GM12878 (cell line): ENCODE data around the gene DIS3L2. TPM values are rescaled to one million over a fixed set of nuclear protein-coding genes. Genes with fewer than 3 reads are reported as not detected.

Experiments used
- ATAC-seq: fragments of 200-7000 bp; cut with Tn5 transposase; 3 replicates; pipeline ENCODE4 v1.9.1; 2020; ENCODE audit warnings: mild to moderate bottlenecking, moderate library complexity
- BruUV-seq: library from RNA; stranded (reverse); fragments of 400-500 nt; replicated peaks from 2 replicates; lab custom pipeline; 2021; lab: Mats Ljungman, UMichigan
- CTCF ChIA-PET: fragments of 300-600 bp; sonication (Branson Sonifier 250); formaldehyde crosslinking; extraction: SDS; loops from one replicate; lab custom pipeline; 2021; ENCODE audit warnings: inconsistent platforms; lab: Yijun Ruan, JAX
- POLR2A ChIA-PET: fragments of 350-600 bp; formaldehyde crosslinking; extraction: SDS; loops from one replicate; lab custom pipeline; 2021; ENCODE audit warnings: inconsistent platforms; lab: Charles Lee
- RAD21 ChIA-PET: fragments of 300-600 bp; sonication (Branson Sonifier 250); formaldehyde crosslinking; loops from one replicate; lab custom pipeline; 2023; ENCODE audit warnings: antibody characterized with exemption; ENCODE audit not compliant: unreplicated experiment; lab: Charles Lee
- SMC1A ChIA-PET: fragments of 300-600 bp; sonication (Branson Sonifier 250); formaldehyde crosslinking; loops from one replicate; lab custom pipeline; 2023; ENCODE audit not compliant: unreplicated experiment, uncharacterized antibody; lab: Charles Lee
- DNase-seq: peaks from one replicate; pipeline ENCODE4 v3.0.0-alpha.2; 2011; ENCODE audit warnings: low read depth, low spot score
- FAIRE-seq: peaks from 3 replicates; lab custom pipeline; 2011; peaks lifted over from hg19 to GRCh38; lab: Jason Lieb, UNC
- H2AFZ ChIP-seq: 2 replicates; pipeline ENCODE4 v1.6.0; 2011; ENCODE audit warnings: low read depth, low read length, control low read depth; ENCODE audit not compliant: control insufficient read depth
- H3K27ac ChIP-seq: 2 replicates; pipeline ENCODE4 v1.5.1; 2011; ENCODE audit warnings: control low read depth; ENCODE audit not compliant: control insufficient read depth, insufficient read depth
- H3K27me3 ChIP-seq, 2 experiments: replicated peaks in 1 of 2; 2 replicates each; pipeline versions ENCODE4 v1.6.0 to v1.6.1; 2011; ENCODE audit warnings: low read length in 1 of 2; ENCODE audit not compliant: control insufficient read depth in 2 of 2, insufficient read depth in 2 of 2
- H3K36me3 ChIP-seq, 2 experiments: 2 replicates each; pipeline ENCODE4 v1.5.1; 2011; ENCODE audit warnings: low read length in 1 of 2; ENCODE audit not compliant: control insufficient read depth in 2 of 2, insufficient read depth in 2 of 2
- H3K4me1 ChIP-seq: 2 replicates; pipeline ENCODE4 v1.6.1; 2011; ENCODE audit warnings: mild to moderate bottlenecking, low read length, moderate library complexity, mixed read lengths; ENCODE audit not compliant: control insufficient read depth, insufficient read depth
- H3K4me2 ChIP-seq: 2 replicates; pipeline ENCODE4 v1.6.0; 2011; ENCODE audit warnings: control low read depth; ENCODE audit not compliant: control insufficient read depth, insufficient read depth
- H3K4me3 ChIP-seq: fragments of 200-600 bp; sonication (generic); 2 replicates; pipeline ENCODE4 v1.5.1; 2016
- H3K79me2 ChIP-seq: 2 replicates; pipeline ENCODE4 v1.6.0; 2011; ENCODE audit warnings: low read length; ENCODE audit not compliant: control insufficient read depth, insufficient read depth
- H3K9ac ChIP-seq: 2 replicates; pipeline ENCODE4 v1.8.0; 2011; ENCODE audit warnings: low read length, control low read depth, mixed read lengths; ENCODE audit not compliant: control insufficient read depth, insufficient read depth
- H3K9me3 ChIP-seq: replicated peaks from 3 replicates; pipeline ENCODE4 v1.5.1; 2011; ENCODE audit warnings: mild to moderate bottlenecking, low read length; ENCODE audit not compliant: control insufficient read depth, insufficient read depth
- H4K20me1 ChIP-seq: 2 replicates; pipeline ENCODE4 v1.6.0; 2011; ENCODE audit not compliant: control insufficient read depth, insufficient read depth
- ASH2L ChIP-seq: fragments of 300-600, 200-600 bp; sonication (generic); IDR thresholded peaks from 2 replicates; pipeline ENCODE4 v1.6.1; 2017; ENCODE audit warnings: low read depth, mild to moderate bottlenecking, borderline replicate concordance
- EZH2 ChIP-seq: IDR thresholded peaks from 2 replicates; pipeline ENCODE4 v1.6.1; 2012; ENCODE audit warnings: low read depth, mild to moderate bottlenecking, control low read depth, inconsistent platforms, low read length, borderline replicate concordance; ENCODE audit not compliant: control insufficient read depth
- HDAC6 ChIP-seq: fragments of 200-600 bp; sonication (generic); IDR thresholded peaks from one replicate; pipeline ENCODE4 v1.8.0; 2017; ENCODE audit warnings: antibody characterized with exemption; ENCODE audit not compliant: unreplicated experiment
- MEF2B ChIP-seq: fragments of 450-650 bp; IDR thresholded peaks from 2 replicates; pipeline ENCODE4 v1.6.1; 2018; ENCODE audit warnings: mild to moderate bottlenecking, moderate library complexity; ENCODE audit not compliant: partially characterized antibody, poor library complexity, severe bottlenecking
- NR2C2 ChIP-seq: IDR thresholded peaks from 2 replicates; pipeline ENCODE4 v1.6.1; 2011; ENCODE audit warnings: borderline replicate concordance, low read depth; ENCODE audit not compliant: control insufficient read depth, insufficient read length
- NRF1 ChIP-seq: conservative IDR thresholded peaks from 2 replicates; pipeline ENCODE4 v1.6.1; 2011; ENCODE audit warnings: mild to moderate bottlenecking, low read depth, low read length, improper control_type of control experiment
- POLR2A ChIP-seq: IDR thresholded peaks from 2 replicates; pipeline ENCODE4 v1.6.1; 2011; ENCODE audit warnings: low read depth, mild to moderate bottlenecking, low read length
- RB1 ChIP-seq: fragments of 450-650 bp; formaldehyde crosslinking; IDR thresholded peaks from 2 replicates; pipeline ENCODE4 v1.6.1; 2017; ENCODE audit warnings: mild to moderate bottlenecking, borderline replicate concordance
- SMAD5 ChIP-seq: IDR thresholded peaks from 2 replicates; pipeline ENCODE4 v1.6.1; 2016; ENCODE audit warnings: antibody characterized with exemption, low read depth
- SMC3 ChIP-seq: IDR thresholded peaks from 2 replicates; pipeline ENCODE4 v1.6.1; 2011; ENCODE audit warnings: low read length, improper control_type of control experiment, borderline replicate concordance
- TBL1XR1 ChIP-seq: IDR thresholded peaks from 2 replicates; pipeline ENCODE4 v1.6.1; 2012; ENCODE audit warnings: low read depth, low read length, improper control_type of control experiment
- ZNF217 ChIP-seq: fragments of 450-650 bp; IDR thresholded peaks from 2 replicates; pipeline ENCODE4 v1.6.1; 2017; ENCODE audit warnings: antibody characterized with exemption, mild to moderate bottlenecking
- WGBS: methylation state at CpG from one replicate; pipeline ENCODE4 v1.1.6; 2016; ENCODE audit warnings: low lambda C conversion rate; ENCODE audit not compliant: insufficient replicate concordance, insufficient coverage; ENCODE audit errors: missing lambda C conversion rate; 5-methylcytosine and 5-hydroxymethylcytosine counted together
- in situ Hi-C: fragments of 300-500 bp; cut with MboI; formaldehyde crosslinking; loops from 9 replicates; pipeline ENCODE4 v1.14.3; 2018; ENCODE audit warnings: mixed read lengths
- intact Hi-C: fragments of 100-400 bp; cut with micrococcal nuclease; formaldehyde crosslinking; loops from one replicate; pipeline ENCODE4 v1.14.2; 2022; ENCODE audit not compliant: unreplicated experiment
- polyA plus RNA-seq, 11 experiments: library from polyadenylated mRNA; depleted of rRNA in 4 of 11; unstranded in 6 of 11; stranded (reverse) in 5 of 11; fragments of >200 nt; fragmentation: Nextera tagmentation in 4 of 11; fragmentation: Illumina TruSeq in 1 of 11; extraction: Ambion mirVana in 4 of 11; extraction: Trizol in 1 of 11; gene quantifications; 1 replicate in 1 of 11; 2 replicates in 10 of 11; pipeline versions ENCODE4 v1.2.1 to v1.2.3, GENCODE V29; 2011 to 2016; ENCODE audit warnings: inconsistent platforms in 2 of 11, missing spikeins in 2 of 11, low read depth in 1 of 11
- total RNA-seq, 4 experiments: library from RNA; depleted of rRNA in 3 of 4; stranded (reverse); fragments of >200 nt in 3 of 4; fragmentation: Illumina TruSeq in 1 of 4; extraction: Trizol in 1 of 4; gene quantifications; 2 replicates each; pipeline versions ENCODE4 v1.2.1 to v1.2.3, GENCODE V29; 2013 to 2021
- TF ChIP-seq, protein P1 (sequence below): fragments of 450-650 bp; IDR thresholded peaks from 2 replicates; pipeline ENCODE4 v1.6.1; 2017; ENCODE audit warnings: mild to moderate bottlenecking, moderate library complexity
- TF ChIP-seq, protein P2 (sequence below): fragments of 450-650 bp; IDR thresholded peaks from 2 replicates; pipeline ENCODE4 v1.6.1; 2017; ENCODE audit warnings: mild to moderate bottlenecking, low read depth, inconsistent platforms; ENCODE audit not compliant: poor library complexity, severe bottlenecking

DIS3L2 gene
- total and polyA plus RNA-seq, 10 of the 15 experiments (the other 5 are each of a cell fraction or from before 2014, with no cell fraction given) = 3.5 to 27.1 (median 16.0) TPM

DNA sequence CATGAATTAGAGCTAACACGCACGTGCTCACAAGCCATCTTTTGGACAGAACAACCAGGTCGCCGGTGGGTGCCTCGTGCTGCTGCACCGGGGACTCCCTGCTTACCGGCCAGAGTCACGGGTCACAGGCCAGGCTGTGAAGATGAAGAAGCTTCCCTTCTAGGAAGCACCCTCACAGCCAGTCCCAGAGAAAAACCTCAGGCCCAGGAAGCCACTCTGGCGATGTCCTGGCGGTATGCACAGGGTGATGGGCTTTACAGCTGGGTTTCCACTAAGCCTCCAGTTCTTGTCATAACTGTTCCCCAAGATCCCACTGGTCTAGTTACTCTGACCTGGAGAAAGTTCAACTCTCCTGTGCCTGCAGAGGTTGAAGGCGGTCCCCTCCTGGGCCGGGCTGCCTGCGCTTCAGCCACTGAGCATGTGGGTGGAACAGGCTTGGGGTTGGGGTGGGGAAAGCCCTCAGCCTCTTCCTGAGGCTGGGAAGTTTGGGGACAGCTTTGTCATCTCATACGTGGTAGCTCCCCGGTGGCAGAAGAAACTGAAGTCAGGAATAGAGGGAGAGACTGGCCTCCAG lies 15.2 kb upstream of the DIS3L2 start:
- in situ Hi-C loops = no loop called here
- TF ChIP-seq SMC3 (no peak), EZH2 (no peak), TBL1XR1 (no peak), ASH2L (no peak), POLR2A (no peak), SMAD5 (no peak), NR2C2 (no peak), MEF2B (no peak), NRF1 (no peak), HDAC6 (no peak), RB1 (no peak), ZNF217 (no peak)
- TF ChIP-seq, protein P1, sequence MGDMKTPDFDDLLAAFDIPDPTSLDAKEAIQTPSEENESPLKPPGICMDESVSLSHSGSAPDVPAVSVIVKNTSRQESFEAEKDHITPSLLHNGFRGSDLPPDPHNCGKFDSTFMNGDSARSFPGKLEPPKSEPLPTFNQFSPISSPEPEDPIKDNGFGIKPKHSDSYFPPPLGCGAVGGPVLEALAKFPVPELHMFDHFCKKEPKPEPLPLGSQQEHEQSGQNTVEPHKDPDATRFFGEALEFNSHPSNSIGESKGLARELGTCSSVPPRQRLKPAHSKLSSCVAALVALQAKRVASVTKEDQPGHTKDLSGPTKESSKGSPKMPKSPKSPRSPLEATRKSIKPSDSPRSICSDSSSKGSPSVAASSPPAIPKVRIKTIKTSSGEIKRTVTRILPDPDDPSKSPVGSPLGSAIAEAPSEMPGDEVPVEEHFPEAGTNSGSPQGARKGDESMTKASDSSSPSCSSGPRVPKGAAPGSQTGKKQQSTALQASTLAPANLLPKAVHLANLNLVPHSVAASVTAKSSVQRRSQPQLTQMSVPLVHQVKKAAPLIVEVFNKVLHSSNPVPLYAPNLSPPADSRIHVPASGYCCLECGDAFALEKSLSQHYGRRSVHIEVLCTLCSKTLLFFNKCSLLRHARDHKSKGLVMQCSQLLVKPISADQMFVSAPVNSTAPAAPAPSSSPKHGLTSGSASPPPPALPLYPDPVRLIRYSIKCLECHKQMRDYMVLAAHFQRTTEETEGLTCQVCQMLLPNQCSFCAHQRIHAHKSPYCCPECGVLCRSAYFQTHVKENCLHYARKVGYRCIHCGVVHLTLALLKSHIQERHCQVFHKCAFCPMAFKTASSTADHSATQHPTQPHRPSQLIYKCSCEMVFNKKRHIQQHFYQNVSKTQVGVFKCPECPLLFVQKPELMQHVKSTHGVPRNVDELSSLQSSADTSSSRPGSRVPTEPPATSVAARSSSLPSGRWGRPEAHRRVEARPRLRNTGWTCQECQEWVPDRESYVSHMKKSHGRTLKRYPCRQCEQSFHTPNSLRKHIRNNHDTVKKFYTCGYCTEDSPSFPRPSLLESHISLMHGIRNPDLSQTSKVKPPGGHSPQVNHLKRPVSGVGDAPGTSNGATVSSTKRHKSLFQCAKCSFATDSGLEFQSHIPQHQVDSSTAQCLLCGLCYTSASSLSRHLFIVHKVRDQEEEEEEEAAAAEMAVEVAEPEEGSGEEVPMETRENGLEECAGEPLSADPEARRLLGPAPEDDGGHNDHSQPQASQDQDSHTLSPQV = no peak
- TF ChIP-seq, protein P2, sequence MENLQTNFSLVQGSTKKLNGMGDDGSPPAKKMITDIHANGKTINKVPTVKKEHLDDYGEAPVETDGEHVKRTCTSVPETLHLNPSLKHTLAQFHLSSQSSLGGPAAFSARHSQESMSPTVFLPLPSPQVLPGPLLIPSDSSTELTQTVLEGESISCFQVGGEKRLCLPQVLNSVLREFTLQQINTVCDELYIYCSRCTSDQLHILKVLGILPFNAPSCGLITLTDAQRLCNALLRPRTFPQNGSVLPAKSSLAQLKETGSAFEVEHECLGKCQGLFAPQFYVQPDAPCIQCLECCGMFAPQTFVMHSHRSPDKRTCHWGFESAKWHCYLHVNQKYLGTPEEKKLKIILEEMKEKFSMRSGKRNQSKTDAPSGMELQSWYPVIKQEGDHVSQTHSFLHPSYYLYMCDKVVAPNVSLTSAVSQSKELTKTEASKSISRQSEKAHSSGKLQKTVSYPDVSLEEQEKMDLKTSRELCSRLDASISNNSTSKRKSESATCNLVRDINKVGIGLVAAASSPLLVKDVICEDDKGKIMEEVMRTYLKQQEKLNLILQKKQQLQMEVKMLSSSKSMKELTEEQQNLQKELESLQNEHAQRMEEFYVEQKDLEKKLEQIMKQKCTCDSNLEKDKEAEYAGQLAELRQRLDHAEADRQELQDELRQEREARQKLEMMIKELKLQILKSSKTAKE = no peak
- Histone ChIP-seq H3K4me1 (no peaks in the 10 kb centered on the region), H3K79me2 (no peaks in the 10 kb centered on the region), H3K27ac (no peak overlapping the region), H3K4me2 (no peak overlapping the region), H3K4me3 (no peak overlapping the region), H3K9me3 (no peaks in the 10 kb centered on the region), H3K36me3 (no peaks in the 10 kb centered on the region), H2AFZ (no peak overlapping the region), H4K20me1 (no peaks in the 10 kb centered on the region), H3K27me3 (peaks cover 0 to 2% of the 10 kb centered on the region in 2 experiments; a peak in 1 of 4 replicates), H3K9ac (no peak overlapping the region)
- BruUV-seq = no TSS peak
- ChIA-PET CTCF (interaction anchor here (0.6 to 0.8 kb wide), 2 partner anchors 71 to 80 kb away, joined by 3 read pairs; no protein-coding TSS in a partner anchor), SMC1A (no interaction called here), RAD21 (no interaction called here), POLR2A (no interaction called here)
- intact Hi-C loops = no loop called here
- no peak for FAIRE-seq
- DNase-seq = no peak
- WGBS = 62% methylated on average over 15 of the region's 15 CpGs
- no peak for ATAC-seq
